Mucosa of stomach (tissue), 1 donor: ENCODE measurements around the gene VSIG10.
"Not testable (repeated sequence)": the region's sequence is repeated elsewhere in the genome, so short reads cannot be mapped to it uniquely, and the experiment has no call there.

ENCODE experiments used
- H3K27me3 ChIP-seq: one replicate; pipeline ENCODE4 v1.7.0; 2013; ENCODE audit warnings: mild to moderate bottlenecking, low read length; ENCODE audit not compliant: control insufficient read depth, insufficient read depth
- H3K36me3 ChIP-seq: one replicate; pipeline ENCODE4 v1.7.0; 2013; ENCODE audit warnings: low read length; ENCODE audit not compliant: control insufficient read depth, insufficient read depth
- H3K4me1 ChIP-seq: one replicate; pipeline ENCODE4 v1.7.0; 2013; ENCODE audit warnings: mild to moderate bottlenecking, low read length; ENCODE audit not compliant: control insufficient read depth, insufficient read depth
- H3K4me3 ChIP-seq: one replicate; pipeline ENCODE4 v1.7.0; 2013; ENCODE audit warnings: low read length
- H3K9ac ChIP-seq: one replicate; pipeline ENCODE4 v1.7.0; 2013; ENCODE audit warnings: mild to moderate bottlenecking, low read length, moderate library complexity
- H3K9me3 ChIP-seq: one replicate; pipeline ENCODE4 v1.7.0; 2013; ENCODE audit warnings: mild to moderate bottlenecking, low read length, moderate library complexity; ENCODE audit not compliant: control insufficient read depth
- donor health status: Pancreatic carcinoma.

Gene VSIG10

DNA sequence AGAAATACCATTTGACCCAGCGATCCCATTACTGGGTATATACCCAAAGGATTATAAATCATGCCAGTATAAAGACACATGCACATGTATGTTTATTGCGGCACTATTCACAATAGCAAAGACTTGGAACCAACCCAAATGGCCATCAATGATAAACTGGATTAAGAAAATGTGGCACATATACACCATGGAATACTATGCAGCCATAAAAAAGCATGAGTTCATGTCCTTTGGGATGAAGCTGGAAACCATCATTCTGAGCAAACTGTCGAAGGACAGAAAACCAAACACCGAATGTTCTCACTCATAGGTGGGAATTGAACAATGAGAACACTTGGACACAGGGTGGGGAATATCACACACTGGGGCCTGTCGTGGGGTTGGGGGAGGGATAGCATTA is 25.6 kb upstream of the VSIG10 start:
- not testable (repeated sequence) for H3K9me3 ChIP-seq

DNA sequence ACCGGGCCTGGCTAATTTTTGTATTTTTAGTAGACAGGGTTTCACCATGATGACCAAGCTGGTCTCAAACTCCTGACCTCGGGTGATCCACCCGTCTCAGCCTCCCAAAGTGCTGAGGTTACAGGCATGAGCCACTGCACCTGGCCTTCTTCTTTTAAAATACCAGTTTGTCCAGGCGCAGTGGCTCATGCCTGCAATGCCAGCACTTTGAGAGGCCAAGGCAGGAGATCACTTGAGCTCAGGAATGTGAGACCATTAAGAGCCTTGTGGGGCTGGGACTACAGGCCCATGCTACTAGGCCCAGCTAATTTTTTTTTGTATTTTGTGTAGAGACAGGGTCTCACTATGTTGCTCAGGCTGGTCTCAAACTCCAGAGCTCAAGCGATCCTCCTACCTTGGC is 24.1 kb upstream of the VSIG10 start:
- Histone ChIP-seq H3K27me3 (no peaks in the 10 kb centered on the region), H3K36me3 (no peaks in the 10 kb centered on the region), H3K9ac (no peak overlapping the region), H3K4me3 (no peak overlapping the region), H3K9me3 (no peaks in the 10 kb centered on the region), H3K4me1 (peaks cover 35% of the 10 kb centered on the region)

More for the DNA sequence above, 25.6 kb upstream of the VSIG10 start:
- H3K36me3 ChIP-seq, H3K9ac ChIP-seq, H3K27me3 ChIP-seq, H3K4me3 ChIP-seq: not testable (repeated sequence)
- H3K4me1 ChIP-seq: peaks cover 27% of the 10 kb centered on the region

DNA sequence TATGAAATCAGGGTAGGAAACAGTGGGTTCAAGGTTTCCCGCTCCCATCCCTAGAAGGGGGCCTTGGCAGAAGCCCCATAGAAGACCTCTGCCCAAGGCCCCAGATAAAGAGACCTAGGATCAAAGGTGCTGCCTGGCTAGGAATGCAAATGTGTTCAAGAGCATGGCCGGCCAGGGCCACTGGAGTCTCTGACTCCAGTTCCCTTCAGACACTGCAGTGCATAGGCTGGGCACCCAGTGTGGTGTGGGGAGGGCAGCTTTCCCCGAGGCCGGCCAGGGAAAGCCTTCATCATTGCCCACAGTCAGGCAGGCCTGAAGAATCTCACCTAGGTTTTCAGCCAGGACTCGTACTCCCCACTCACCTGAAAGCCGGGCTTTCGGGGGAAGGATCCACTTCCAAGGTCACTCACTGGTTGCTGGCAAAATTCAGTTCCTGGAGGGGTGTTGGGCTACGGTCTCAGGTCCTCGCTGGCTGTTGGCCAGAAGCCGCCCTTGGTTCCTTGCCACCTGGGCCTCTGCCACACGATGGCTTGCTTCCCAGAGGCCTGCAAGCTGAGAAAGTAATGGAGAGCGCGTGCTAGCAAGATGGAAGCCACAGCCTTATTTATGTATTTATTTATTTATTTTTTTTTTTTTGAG is 22.4 kb upstream of the VSIG10 start:
- no peaks in the 10 kb centered on the region for H3K9me3 ChIP-seq
- peaks cover 28% of the 10 kb centered on the region for H3K4me1 ChIP-seq
- no peak overlapping the region for H3K4me3 ChIP-seq
- H3K27me3 ChIP-seq: no peaks in the 10 kb centered on the region
- H3K36me3 ChIP-seq: no peaks in the 10 kb centered on the region
- peak overlapping the region; percentile 43 for H3K9ac ChIP-seq

DNA sequence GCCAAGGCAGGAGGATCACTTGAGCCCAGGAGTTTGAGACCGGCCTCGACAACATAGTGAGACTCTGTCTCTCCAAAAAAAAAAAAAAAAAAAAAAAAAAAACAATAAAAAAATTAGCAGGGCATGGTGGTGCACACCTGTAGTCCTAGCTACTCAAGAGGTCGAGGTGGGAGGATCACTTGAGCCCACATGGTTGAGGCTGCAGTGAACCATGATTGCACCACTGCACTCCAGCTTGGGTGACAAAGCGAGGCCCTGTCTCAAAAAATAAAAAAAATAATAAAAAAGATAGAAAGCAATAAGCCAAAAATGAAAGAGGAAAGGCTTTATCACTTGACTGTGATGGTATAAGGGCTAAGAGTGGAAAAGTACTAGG is 21.9 kb upstream of the VSIG10 start:
- H3K4me1 ChIP-seq: peaks cover 31% of the 10 kb centered on the region
- H3K36me3 ChIP-seq: no peaks in the 10 kb centered on the region
- H3K9ac ChIP-seq: no peak overlapping the region
- no peaks in the 10 kb centered on the region for H3K27me3 ChIP-seq
- no peaks in the 10 kb centered on the region for H3K9me3 ChIP-seq
- no peak overlapping the region for H3K4me3 ChIP-seq

DNA sequence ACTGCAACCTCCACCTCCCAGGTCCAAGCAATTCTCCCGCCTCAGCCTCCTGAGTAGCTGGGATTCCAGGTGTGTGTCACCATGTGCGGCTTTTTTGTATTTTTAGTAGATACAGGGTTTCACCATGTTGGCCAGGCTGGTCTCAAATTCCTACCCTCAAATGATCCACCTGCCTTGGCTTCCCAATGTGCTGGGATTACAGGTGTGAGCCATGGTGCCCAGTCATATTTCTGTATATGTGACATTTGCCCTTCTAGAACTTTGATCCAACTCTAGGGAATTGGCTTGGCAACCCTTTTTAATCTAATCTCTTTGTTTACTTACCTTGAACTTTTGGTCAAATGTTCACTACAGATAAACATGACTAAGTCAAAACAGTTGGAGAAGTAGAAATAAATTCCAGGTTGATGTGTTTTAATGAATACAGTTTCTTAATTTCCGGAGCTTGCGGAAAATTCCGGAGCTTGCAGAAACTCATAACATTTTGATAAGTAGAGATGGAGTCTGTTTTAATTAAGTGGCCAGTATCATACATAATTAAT is 20.6 kb upstream of the VSIG10 start:
- H3K4me3 ChIP-seq: no peak overlapping the region
- no peak overlapping the region for H3K9ac ChIP-seq
- H3K4me1 ChIP-seq: peaks cover 31% of the 10 kb centered on the region
- H3K36me3 ChIP-seq: no peaks in the 10 kb centered on the region
- no peaks in the 10 kb centered on the region for H3K9me3 ChIP-seq
- H3K27me3 ChIP-seq: no peaks in the 10 kb centered on the region

DNA sequence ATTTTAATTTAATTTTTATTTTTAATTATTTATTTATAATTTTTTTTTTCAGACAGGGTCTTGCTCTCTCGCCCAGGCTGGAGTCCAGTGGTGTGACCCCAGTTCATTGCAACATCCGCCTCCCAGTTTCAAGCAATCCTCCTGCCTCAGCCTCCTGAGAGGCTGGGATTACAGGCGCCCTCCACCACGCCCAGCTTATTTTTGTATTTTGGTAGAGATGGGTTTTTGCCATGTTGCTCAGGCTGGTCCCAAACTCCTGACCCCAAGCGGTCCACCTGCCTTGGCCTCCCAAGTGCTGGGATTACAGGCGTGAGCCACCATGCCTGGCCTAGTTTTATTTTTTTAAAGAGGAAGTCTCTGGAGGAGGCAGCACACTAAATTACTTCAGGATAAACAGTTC is 18.5 kb upstream of the VSIG10 start:
- peaks cover 29% of the 10 kb centered on the region for H3K4me1 ChIP-seq
- no peaks in the 10 kb centered on the region for H3K27me3 ChIP-seq
- H3K4me3 ChIP-seq: no peak overlapping the region
- no peak overlapping the region for H3K9ac ChIP-seq
- no peaks in the 10 kb centered on the region for H3K36me3 ChIP-seq
- no peaks in the 10 kb centered on the region for H3K9me3 ChIP-seq

DNA sequence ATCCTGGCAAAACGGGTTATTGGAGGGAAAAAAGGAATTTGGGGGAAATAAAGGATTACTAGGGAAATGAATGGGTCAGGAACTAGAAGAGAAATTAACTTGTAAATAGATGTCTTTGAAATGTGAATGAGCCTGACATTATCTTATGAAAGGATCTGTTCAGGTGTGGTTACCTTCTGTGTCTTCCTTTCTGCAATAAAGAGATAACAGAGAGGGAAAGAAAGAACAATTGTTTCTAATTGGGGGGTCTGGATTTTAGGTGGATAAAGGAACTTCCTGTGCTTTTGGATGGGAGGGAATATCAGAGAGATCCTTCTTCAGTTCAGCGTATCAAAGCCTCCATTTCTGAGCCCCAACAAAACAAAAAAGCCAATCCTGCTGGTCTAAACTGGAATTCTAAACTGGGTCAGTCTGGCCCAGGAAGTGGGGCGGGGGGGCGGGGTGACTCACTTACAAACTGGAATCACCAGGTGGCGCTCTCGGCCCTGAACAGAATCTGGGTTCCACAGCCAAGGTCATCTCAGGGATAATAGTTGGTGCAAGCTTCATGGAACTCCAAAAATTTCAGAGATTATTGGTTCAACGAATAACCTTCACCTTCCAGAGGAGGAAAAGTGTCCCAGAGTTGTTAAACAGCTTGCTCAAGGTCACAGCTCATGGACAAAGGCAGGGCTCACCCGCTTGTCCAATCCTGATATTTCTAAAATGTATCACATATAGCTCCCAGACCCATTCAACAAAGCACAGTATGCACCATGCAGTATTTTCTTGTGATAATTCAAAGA is 17.0 kb upstream of the VSIG10 start:
- Histone ChIP-seq H3K27me3 (no peaks in the 10 kb centered on the region), H3K9me3 (no peaks in the 10 kb centered on the region), H3K9ac (peak overlapping the region; percentile 29), H3K4me3 (no peak overlapping the region), H3K36me3 (no peaks in the 10 kb centered on the region), H3K4me1 (peaks cover 24% of the 10 kb centered on the region)

DNA sequence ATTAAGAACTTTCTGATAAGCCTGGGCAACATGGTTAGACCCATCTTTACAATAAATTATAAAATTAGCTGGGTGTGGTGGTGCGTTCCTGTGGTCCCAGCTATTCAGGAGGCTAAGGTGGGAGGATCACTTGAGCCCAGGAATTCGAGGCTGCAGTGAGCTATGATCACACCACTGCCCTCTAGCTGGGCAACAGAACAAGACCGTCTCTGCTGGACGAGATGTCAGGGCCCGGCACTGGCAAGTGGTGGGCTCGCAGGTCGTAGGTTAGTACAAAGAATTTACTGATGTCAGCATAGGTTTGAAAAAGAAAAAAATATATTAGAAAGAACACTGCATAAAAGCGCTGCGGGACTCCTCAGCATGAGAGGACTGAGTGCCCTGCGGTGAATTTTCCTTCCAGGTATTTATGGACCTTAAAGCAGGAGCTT is 15.7 kb upstream of the VSIG10 start:
- no peaks in the 10 kb centered on the region for H3K27me3 ChIP-seq
- no peaks in the 10 kb centered on the region for H3K9me3 ChIP-seq
- no peak overlapping the region for H3K4me3 ChIP-seq
- peaks cover 25% of the 10 kb centered on the region for H3K4me1 ChIP-seq
- no peaks in the 10 kb centered on the region for H3K36me3 ChIP-seq
- H3K9ac ChIP-seq: no peak overlapping the region

DNA sequence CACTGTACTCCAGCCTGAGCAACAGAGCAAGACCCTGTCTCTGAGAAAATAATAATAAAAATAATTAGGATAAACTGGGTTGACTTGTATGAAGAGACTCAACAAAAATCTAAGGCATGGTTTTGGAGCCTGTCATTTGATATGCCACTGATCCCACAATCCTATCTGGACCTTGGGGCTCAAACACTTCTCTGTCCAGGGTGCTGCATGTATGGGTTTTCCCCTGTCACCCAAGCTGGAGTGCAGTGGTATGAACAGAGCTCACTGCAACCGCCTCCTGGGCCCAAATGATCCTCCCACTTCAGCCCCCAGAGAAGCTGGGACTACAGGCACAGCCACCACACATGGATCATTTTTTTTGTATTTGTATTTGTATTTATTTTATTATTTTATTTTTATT is 5.3 kb upstream of the VSIG10 start:
- Histone ChIP-seq H3K4me1 (peaks cover 10% of the 10 kb centered on the region), H3K36me3 (no peaks in the 10 kb centered on the region), H3K4me3 (no peak overlapping the region), H3K27me3 (no peaks in the 10 kb centered on the region), H3K9me3 (no peaks in the 10 kb centered on the region), H3K9ac (no peak overlapping the region)

DNA sequence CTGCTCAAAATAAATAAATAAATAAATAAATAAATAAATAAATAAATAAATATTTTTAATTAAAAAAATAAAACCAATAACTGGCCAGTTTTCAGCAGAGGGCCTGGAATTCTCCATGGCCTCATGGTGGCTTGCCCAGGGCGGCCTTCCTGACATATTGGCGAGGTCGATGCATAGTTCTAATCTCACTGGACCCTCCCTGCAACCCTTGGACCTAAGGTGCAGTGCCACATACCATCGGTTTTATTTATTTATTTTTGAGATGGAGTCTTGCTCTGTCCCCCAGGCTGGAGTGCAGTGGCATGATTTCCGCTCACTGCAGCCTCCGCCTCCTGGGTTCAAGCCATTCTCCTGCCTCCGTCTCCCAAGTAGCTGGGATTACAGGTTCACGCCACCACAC is 3.9 kb upstream of the VSIG10 start:
- Histone ChIP-seq H3K9me3 (no peaks in the 10 kb centered on the region), H3K36me3 (no peaks in the 10 kb centered on the region), H3K27me3 (no peaks in the 10 kb centered on the region), H3K4me3 (no peak overlapping the region), H3K9ac (no peak overlapping the region), H3K4me1 (peaks cover 10% of the 10 kb centered on the region)

DNA sequence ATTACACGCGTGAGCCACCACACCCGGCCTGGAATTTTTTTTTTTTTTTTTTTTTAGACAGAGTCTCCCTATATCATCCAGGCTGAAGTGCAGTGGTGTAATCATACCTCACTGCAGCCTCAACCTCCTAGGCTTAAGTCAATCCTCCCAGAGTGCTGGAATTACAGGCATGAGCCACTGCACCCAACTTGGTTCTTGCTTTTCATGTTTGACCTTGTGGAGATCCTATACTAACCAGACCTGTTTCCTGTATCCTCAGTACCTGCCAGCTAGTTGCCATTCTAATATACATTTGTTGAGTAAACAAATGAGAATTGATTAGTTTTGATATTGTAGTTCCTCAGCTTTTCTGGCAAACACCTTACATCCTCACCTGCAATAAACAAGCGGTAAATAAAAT is 3.2 kb upstream of the VSIG10 start:
- no peaks in the 10 kb centered on the region for H3K36me3 ChIP-seq
- H3K9ac ChIP-seq: no peak overlapping the region
- H3K27me3 ChIP-seq: no peaks in the 10 kb centered on the region
- H3K9me3 ChIP-seq: no peaks in the 10 kb centered on the region
- peaks cover 16% of the 10 kb centered on the region for H3K4me1 ChIP-seq
- H3K4me3 ChIP-seq: no peak overlapping the region

DNA sequence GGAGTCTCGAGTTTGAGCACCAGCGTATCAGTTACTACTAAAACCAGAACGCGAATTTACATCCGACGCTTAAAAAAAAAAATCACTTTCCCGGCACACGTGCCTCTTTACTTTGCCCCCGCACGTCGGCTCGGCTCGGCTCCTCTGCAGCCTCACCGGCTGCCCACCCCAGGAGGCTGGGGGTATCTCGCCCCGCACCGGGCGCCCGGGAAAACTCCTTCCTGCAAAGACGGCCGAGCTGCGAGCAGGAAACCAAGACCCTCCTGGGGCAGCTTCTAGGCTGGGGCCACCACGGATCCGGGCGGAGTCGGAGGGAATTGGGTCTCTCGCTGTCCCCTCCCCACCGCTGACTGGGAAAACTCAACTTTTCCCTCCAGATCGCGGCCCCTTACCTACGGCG is 610 bp downstream of the VSIG10 start:
- no peaks in the 10 kb centered on the region for H3K27me3 ChIP-seq
- peak overlapping the region; percentile 48 for H3K4me3 ChIP-seq
- H3K4me1 ChIP-seq: peaks cover 18% of the 10 kb centered on the region
- no peaks in the 10 kb centered on the region for H3K36me3 ChIP-seq
- peak overlapping the region; percentile 69 for H3K9ac ChIP-seq
- H3K9me3 ChIP-seq: no peaks in the 10 kb centered on the region
